Smooth muscle cell (in vitro differentiated cells): ENCODE results near the gene KLHL14. TPM values are rescaled to one million over a fixed set of nuclear protein-coding genes. Genes with fewer than 3 reads are reported as not detected.

Experiments used
- DNase-seq: peaks from one replicate; lab custom pipeline; 2025; ENCODE audit not compliant: unreplicated experiment; lab: John Stamatoyannopoulos, UW
- H2AFZ ChIP-seq: fragments of 200-600 bp; sonication (generic); 2 replicates; pipeline ENCODE4 v1.6.0; 2016; ENCODE audit warnings: antibody characterized with exemption, low read depth, mild to moderate bottlenecking
- H3F3A ChIP-seq: fragments of 200-600 bp; sonication (generic); 2 replicates; pipeline ENCODE4 v1.6.0; 2017; ENCODE audit warnings: antibody characterized with exemption, low read depth
- H3K27ac ChIP-seq: fragments of 200-600 bp; sonication (generic); 2 replicates; pipeline ENCODE4 v1.5.1; 2016; ENCODE audit warnings: low read depth, mild to moderate bottlenecking
- H3K27me3 ChIP-seq: fragments of 200-600 bp; sonication (generic); 2 replicates; pipeline ENCODE4 v1.6.1; 2016; ENCODE audit warnings: low read depth, mild to moderate bottlenecking
- H3K36me3 ChIP-seq: fragments of 200-600 bp; sonication (generic); 2 replicates; pipeline ENCODE4 v1.5.1; 2016; ENCODE audit warnings: low read depth
- H3K4me1 ChIP-seq: fragments of 200-600 bp; sonication (generic); 2 replicates; pipeline ENCODE4 v1.5.1; 2016; ENCODE audit warnings: low read depth
- H3K4me2 ChIP-seq: fragments of 200-600 bp; sonication (generic); 2 replicates; pipeline ENCODE4 v1.6.0; 2016; ENCODE audit warnings: mild to moderate bottlenecking
- H3K4me3 ChIP-seq: fragments of 200-600 bp; sonication (generic); 2 replicates; pipeline ENCODE4 v1.5.1; 2016; ENCODE audit warnings: mild to moderate bottlenecking
- H3K79me2 ChIP-seq: fragments of 200-600 bp; sonication (generic); 2 replicates; pipeline ENCODE4 v1.6.0; 2016; ENCODE audit warnings: low read depth, mild to moderate bottlenecking
- H3K9ac ChIP-seq: fragments of 200-600 bp; sonication (generic); 2 replicates; pipeline ENCODE4 v1.6.0; 2016; ENCODE audit warnings: low read depth
- H3K9me3 ChIP-seq: fragments of 200-600 bp; sonication (generic); replicated peaks from 2 replicates; pipeline ENCODE4 v1.5.1; 2016; ENCODE audit warnings: low read depth
- H4K20me1 ChIP-seq: fragments of 200-600 bp; sonication (generic); 2 replicates; pipeline ENCODE4 v1.6.0; 2016; ENCODE audit warnings: low read depth
- CTCF ChIP-seq: fragments of 200-600 bp; sonication (generic); IDR thresholded peaks from 2 replicates; pipeline ENCODE4 v1.5.1; 2017; ENCODE audit warnings: borderline replicate concordance, mild to moderate bottlenecking, antibody characterized with exemption; ENCODE audit not compliant: insufficient read depth, poor library complexity, severe bottlenecking
- WGBS: methylation state at CpG from one replicate; pipeline ENCODE4 v1.1.7; 2016; ENCODE audit warnings: low lambda C conversion rate; 5-methylcytosine and 5-hydroxymethylcytosine counted together
- polyA plus RNA-seq: library from polyadenylated mRNA; unstranded; fragments of >200 nt; fragmentation: Nextera tagmentation; extraction: Ambion mirVana; gene quantifications from 2 replicates; pipeline ENCODE4 v1.2.1, GENCODE V29; 2016
- total RNA-seq: library from RNA; depleted of rRNA; stranded (reverse); fragments of >200 nt; gene quantifications from 2 replicates; pipeline ENCODE4 v1.2.3, GENCODE V29; 2014

The KLHL14 gene
- total and polyA plus RNA-seq, 2 experiments from 2014 or later: not detected

GRCh38 chr18:32732165-32732564 lies 40.7 kb downstream of the KLHL14 start:
- Histone ChIP-seq H3K9me3 (no peaks in the 10 kb centered on the region), H3K4me2 (no peak overlapping the region), H3K4me1 (no peaks in the 10 kb centered on the region), H3K9ac (no peak overlapping the region), H3K4me3 (no peak overlapping the region), H2AFZ (no peak overlapping the region), H3K79me2 (no peaks in the 10 kb centered on the region), H3F3A (no peaks in the 10 kb centered on the region), H3K27me3 (peaks cover 35% of the 10 kb centered on the region), H3K36me3 (no peaks in the 10 kb centered on the region), H4K20me1 (no peaks in the 10 kb centered on the region), H3K27ac (no peak overlapping the region)
- 93% methylated on average over 1 of the region's 1 CpG for WGBS
- no peak for TF ChIP-seq CTCF
- DNase-seq: no peak

GRCh38 chr18:32730620-32731091 lies 42.2 kb downstream of the KLHL14 start:
- Histone ChIP-seq H3F3A (no peaks in the 10 kb centered on the region), H3K79me2 (no peaks in the 10 kb centered on the region), H3K4me3 (no peak overlapping the region), H3K36me3 (no peaks in the 10 kb centered on the region), H3K27me3 (peaks cover 29% of the 10 kb centered on the region), H3K9ac (no peak overlapping the region), H3K27ac (no peak overlapping the region), H4K20me1 (no peaks in the 10 kb centered on the region), H3K4me1 (no peaks in the 10 kb centered on the region), H3K4me2 (no peak overlapping the region), H3K9me3 (no peaks in the 10 kb centered on the region), H2AFZ (no peak overlapping the region)
- no peak for DNase-seq
- 87% methylated on average over 9 of the region's 9 CpGs for WGBS
- TF ChIP-seq CTCF: no peak

- Histone ChIP-seq H3K36me3 (no peaks in the 10 kb centered on the region), H3K27me3 (peaks cover 29% of the 10 kb centered on the region), H3F3A (no peaks in the 10 kb centered on the region), H3K27ac (no peak overlapping the region), H3K4me1 (no peaks in the 10 kb centered on the region), H3K4me2 (no peak overlapping the region), H3K9ac (no peak overlapping the region), H3K4me3 (no peak overlapping the region), H3K79me2 (no peaks in the 10 kb centered on the region), H3K9me3 (no peaks in the 10 kb centered on the region), H2AFZ (no peak overlapping the region), H4K20me1 (no peaks in the 10 kb centered on the region)
- no peak for DNase-seq
- TF ChIP-seq CTCF: no peak
- WGBS: 62% methylated on average over 2 of the region's 2 CpGs
These were observed 42.8 kb downstream of the KLHL14 start for GRCh38 chr18:32730068-32730467.

GRCh38 chr18:32724071-32724749 lies 48.6 kb downstream of the KLHL14 start:
- WGBS: 87% methylated on average over 3 of the region's 3 CpGs
- peaks cover 38% of the 10 kb centered on the region for H3K27me3 ChIP-seq
- H3K79me2 ChIP-seq: no peaks in the 10 kb centered on the region
- H2AFZ ChIP-seq: no peak overlapping the region
- H3K27ac ChIP-seq: no peak overlapping the region
- H3K4me1 ChIP-seq: no peaks in the 10 kb centered on the region
- H3K9me3 ChIP-seq: no peaks in the 10 kb centered on the region
- DNase-seq: no peak
- no peak for TF ChIP-seq CTCF
- no peak overlapping the region for H3K4me2 ChIP-seq
- H3K4me3 ChIP-seq: no peak overlapping the region
- H3K36me3 ChIP-seq: no peaks in the 10 kb centered on the region
- H4K20me1 ChIP-seq: no peaks in the 10 kb centered on the region
- no peaks in the 10 kb centered on the region for H3F3A ChIP-seq
- no peak overlapping the region for H3K9ac ChIP-seq
